GM12864 (cell line): ENCODE data around the gene TMC8.
A peak's percentile ranks its signal among the peaks of the same experiment; 100 is the strongest.

ENCODE experiments used
- DNase-seq: peaks from one replicate; pipeline ENCODE4 v3.0.0-alpha.2; 2011; ENCODE audit warnings: low read depth
- H3K4me3 ChIP-seq: 2 replicates; pipeline ENCODE4 v1.5.1; 2011; ENCODE audit warnings: mild to moderate bottlenecking, low read depth, low read length, control low read depth
- TF ChIP-seq, protein P1 (sequence below): IDR thresholded peaks from 2 replicates; pipeline ENCODE4 v1.5.1; 2011; ENCODE audit warnings: low read depth, mild to moderate bottlenecking, moderate library complexity, low read length, control low read depth, inconsistent platforms; ENCODE audit errors: missing control alignments

The TMC8 gene

DNA sequence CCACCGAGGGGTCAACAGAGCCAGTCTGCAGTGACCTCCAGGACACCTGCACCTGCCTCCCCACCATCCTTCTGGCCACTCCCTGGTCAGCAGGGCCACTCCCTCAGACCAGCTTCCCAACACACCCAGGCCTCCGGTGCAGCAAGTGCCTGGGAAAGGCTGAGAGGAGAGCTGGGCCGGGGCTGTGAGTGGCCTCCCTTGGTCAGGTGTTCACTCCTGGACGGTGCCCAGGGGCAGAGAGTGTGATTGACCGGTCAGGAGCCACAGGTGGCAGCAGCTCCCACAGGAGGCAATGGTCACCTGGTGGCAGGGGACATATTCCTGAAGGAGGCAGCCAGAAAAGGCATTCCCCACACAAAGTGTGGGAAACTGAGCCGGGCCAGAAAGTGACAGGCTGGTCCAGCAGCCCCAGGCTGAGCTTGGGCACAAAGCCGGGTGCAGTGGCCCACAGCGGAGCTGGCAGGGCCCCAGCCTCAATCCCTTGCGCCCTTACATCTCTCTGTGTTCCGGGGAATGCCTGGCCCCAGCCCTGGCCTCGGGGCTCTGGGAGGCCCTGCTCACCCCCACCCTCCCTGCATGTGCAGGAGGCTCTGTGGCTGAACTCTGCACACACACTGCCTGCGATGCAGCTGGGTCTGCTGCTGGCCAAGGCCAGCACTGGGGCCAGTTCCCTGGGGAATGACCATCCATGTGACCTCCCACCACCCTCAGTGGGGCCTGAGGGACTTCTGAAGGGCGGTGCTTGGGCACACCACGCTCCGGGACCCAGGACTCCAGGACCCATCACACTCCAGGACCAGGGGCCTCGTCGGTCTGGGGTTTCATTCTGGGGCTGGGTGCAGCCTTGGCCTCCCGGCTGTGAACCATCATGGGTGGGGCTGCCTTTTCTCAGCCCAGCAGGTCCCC, 14.4 kb downstream of the TMC8 start:
- TF ChIP-seq, protein P1, sequence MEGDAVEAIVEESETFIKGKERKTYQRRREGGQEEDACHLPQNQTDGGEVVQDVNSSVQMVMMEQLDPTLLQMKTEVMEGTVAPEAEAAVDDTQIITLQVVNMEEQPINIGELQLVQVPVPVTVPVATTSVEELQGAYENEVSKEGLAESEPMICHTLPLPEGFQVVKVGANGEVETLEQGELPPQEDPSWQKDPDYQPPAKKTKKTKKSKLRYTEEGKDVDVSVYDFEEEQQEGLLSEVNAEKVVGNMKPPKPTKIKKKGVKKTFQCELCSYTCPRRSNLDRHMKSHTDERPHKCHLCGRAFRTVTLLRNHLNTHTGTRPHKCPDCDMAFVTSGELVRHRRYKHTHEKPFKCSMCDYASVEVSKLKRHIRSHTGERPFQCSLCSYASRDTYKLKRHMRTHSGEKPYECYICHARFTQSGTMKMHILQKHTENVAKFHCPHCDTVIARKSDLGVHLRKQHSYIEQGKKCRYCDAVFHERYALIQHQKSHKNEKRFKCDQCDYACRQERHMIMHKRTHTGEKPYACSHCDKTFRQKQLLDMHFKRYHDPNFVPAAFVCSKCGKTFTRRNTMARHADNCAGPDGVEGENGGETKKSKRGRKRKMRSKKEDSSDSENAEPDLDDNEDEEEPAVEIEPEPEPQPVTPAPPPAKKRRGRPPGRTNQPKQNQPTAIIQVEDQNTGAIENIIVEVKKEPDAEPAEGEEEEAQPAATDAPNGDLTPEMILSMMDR = no peak
- no peak for DNase-seq
- H3K4me3 ChIP-seq = no peak overlapping the region

DNA sequence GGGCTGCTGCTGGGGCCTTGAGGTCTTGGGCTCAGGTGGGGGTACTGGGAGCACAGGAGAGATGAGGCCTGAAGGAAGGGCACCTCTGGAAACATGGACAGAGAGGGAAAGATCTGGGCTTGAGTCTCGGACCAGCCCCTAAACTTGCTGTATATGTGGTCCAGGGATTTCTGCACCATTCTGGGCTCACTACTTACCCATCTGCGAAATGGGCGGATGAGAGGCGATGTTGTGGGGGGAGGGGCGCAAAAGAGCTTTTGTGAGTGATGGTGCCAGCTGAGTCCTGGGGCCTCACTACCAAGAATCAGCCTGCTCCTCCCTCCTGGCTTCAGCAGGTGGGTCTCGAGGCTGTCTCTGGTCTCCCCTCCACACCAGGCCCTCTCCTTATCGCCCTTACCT, 15.9 kb downstream of the TMC8 start:
- TF ChIP-seq, protein P1 = no peak
- no peak overlapping the region for H3K4me3 ChIP-seq

GRCh38 chr17:78146881-78147280, 16.3 kb downstream of the TMC8 start:
- no peak for DNase-seq
- TF ChIP-seq, protein P1 = no peak
- no peak overlapping the region for H3K4me3 ChIP-seq

More for the DNA sequence above, 15.9 kb downstream of the TMC8 start:
- no peak for DNase-seq

DNA sequence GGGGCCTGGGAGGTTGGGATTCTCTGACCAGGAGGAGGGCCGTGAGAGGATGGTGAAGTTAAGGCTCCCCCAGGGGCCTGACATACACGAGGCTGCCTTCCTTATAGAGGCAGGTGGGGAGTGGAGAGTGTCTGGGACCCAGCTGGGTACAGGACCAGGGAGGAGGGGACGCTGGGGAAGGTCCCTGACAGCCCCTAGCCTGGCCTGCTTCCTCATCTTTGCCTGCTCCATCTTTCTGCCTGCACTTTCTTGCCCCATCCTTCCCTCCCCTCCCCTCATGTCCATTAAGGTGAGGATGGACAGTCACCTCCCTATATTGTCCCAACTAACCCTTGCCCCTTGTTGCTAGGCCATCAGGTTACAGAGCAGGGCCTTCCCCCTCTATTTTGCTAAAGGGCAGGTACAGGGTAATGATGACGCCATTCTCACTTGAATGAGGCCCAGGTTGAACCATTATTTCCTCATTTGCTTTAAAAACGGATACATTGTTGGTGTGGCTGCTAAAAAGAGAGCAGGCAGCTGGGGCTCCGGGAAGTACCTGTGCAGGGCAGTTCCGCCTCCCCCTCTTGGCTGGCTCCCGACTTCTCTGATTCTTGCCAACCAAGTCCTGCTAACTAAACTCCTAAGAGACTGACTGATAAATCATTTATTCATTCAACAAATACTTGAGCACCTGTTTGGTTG, 16.9 kb downstream of the TMC8 start:
- peak; percentile 73 for DNase-seq
- TF ChIP-seq, protein P1 = no peak
- H3K4me3 ChIP-seq = no peak overlapping the region

DNA sequence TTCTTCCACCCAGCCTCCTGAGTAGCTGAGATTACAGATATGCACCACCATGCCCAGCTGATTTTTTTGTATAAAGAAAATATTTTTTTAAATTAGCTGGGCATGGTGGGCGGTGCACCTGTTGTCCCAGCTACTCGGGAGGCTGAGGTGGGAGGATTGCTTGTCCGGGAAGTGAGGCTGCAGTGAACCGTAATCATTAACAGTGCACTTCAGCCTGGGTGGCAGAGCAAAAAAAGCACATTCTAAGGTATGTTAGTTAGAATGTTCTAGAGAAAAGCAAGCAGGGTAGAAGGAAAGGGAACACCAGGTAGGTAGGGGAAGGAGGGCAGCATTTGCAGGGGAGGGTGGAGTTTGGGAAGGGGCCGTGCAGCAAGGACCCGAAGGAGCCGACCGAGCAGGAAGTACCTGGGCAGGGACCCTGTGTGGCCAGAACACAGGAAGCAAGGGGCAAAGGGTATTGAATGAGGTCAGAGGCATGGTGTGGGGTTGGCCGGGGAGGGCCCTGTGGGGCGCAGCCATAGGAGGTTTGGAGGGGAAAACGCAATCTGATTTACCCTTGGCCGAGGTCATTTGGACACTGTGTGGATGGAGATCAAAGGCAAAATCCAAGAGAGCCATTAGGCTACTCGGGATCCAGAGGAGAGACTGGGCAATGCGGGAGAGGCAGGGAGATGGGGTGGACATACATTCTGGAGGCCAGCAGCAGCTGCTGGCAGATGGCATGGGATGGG, 17.9 kb downstream of the TMC8 start:
- TF ChIP-seq, protein P1 = no peak
- H3K4me3 ChIP-seq = no peak overlapping the region
- no peak for DNase-seq

GRCh38 chr17:78151514-78152008, 21.0 kb downstream of the TMC8 start:
- no peak for DNase-seq
- TF ChIP-seq, protein P1 = no peak
- H3K4me3 ChIP-seq = no peak overlapping the region
